ENCODE results near the gene PTPRN.
"Not testable (repeated sequence)": the region's sequence is repeated elsewhere in the genome, so short reads cannot be mapped to it uniquely, and the experiment has no call there.

The PTPRN gene

DNA sequence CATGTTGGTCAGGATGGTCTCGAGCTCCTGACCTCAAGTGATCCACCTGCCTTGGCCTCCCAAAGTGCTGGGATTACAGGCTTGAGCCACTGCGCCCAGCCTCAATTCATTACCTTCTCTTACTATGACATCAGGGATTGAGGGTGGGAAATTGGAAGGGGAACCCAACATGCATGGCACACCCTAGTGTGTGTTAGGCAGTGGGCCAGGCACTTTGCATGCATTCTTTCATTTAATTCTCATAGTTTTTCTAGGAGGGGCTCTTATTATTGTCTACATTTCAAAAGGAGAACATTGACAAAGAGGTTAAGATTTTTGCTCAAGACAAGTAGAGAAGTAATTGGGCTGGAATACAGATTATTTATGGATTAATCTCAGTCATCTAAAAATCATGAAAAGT is 40.9 kb downstream of the PTPRN start:
- H3K36me3 ChIP-seq = no peaks in the 10 kb centered on the region
- TF ChIP-seq CTCF (IDR thresholded peaks at IDR 0.05; ENCODE audit: low read depth, low read length) = no peak
- no peaks in the 10 kb centered on the region; the same call in 1 of the 2 replicates for H3K27me3 ChIP-seq
- no peaks in the 10 kb centered on the region for H3K9me3 ChIP-seq
- H3K4me3 ChIP-seq (ENCODE audit: low read depth, low read length) = no peak overlapping the region
- DNase-seq = no peak
- H3K4me1 ChIP-seq = peaks cover 13% of the 10 kb centered on the region

DNA sequence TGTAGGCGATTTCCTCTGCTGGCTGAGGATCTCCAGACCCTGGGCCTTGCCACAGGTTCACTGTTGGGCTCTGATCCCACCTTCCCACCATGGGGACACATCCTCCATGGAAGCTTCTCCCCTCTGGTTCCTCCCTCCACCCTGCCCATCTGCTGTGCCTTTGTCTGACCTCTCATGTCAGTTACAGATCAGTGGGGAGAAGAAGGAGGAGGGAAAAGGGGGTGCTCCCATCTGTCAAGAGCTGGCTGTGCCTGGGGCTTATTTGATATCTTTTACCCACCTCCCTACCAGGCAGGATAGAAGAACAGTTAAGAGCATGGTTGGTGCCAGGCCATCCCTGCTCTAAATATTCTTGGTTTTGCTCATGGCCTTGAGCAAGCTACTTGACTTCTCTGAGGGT is 42.3 kb downstream of the PTPRN start:
- no peaks in the 10 kb centered on the region for H3K9me3 ChIP-seq
- no peaks in the 10 kb centered on the region; the same call in 1 of the 2 replicates for H3K27me3 ChIP-seq
- peaks cover 13% of the 10 kb centered on the region for H3K4me1 ChIP-seq
- TF ChIP-seq CTCF (IDR thresholded peaks at IDR 0.05; ENCODE audit: low read depth, low read length) = no peak
- H3K36me3 ChIP-seq = no peaks in the 10 kb centered on the region
- H3K4me3 ChIP-seq (ENCODE audit: low read depth, low read length) = no peak overlapping the region
- DNase-seq = no peak

GRCh38 chr2:219266232-219266631 is 43.0 kb downstream of the PTPRN start:
- no peak overlapping the region for H3K4me3 ChIP-seq (ENCODE audit: low read depth, low read length)
- H3K9me3 ChIP-seq = no peaks in the 10 kb centered on the region
- H3K4me1 ChIP-seq = peaks cover 13% of the 10 kb centered on the region
- no peak for DNase-seq
- H3K36me3 ChIP-seq = no peaks in the 10 kb centered on the region
- no peaks in the 10 kb centered on the region; the same call in 1 of the 2 replicates for H3K27me3 ChIP-seq
- no peak for TF ChIP-seq CTCF (IDR thresholded peaks at IDR 0.05; ENCODE audit: low read depth, low read length)

DNA sequence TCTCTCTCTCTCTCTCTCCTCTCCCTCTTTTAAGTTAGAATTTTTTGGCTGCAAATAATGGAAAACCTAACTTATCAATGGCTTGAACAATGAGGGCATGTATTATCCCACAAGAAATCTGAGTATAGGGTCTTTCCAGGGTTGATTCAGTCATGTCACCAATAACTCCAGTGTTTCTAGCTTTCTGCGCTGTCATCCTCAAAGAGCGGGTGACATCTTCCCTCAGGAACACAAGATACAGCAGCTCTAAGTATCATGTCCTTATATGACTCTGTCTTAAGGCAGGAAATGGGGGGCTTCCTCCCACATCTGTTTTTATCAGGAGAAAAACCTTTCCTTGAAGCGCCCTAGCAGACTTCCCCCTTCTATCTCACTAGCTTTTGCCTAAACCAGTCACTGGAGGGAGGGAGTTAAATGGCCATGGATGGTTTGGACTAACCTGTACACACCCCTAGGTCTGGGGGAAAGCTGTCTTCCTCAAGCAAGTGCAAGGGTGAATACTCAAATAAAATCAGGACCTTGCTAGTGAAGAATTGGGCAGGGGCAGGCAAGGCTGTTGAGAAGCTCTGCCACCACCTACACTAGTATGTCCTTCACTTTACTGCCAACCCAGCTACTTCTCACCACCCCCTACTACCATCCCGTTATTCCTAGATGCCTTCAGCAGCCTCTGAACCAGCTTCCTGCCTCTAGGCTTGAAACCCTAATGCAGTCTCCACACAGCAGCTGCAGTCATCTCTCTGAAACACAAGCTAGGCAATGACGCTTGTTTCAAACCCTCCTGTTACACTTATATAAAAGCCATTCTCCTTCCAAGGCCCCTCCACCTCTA is 48.0 kb downstream of the PTPRN start:
- DNase-seq = no peak
- no peak for TF ChIP-seq CTCF (IDR thresholded peaks at IDR 0.05; ENCODE audit: low read depth, low read length)
- Histone ChIP-seq H3K27me3 (peaks cover 3% of the 10 kb centered on the region), H3K4me3 (ENCODE audit: low read depth, low read length) (no peak overlapping the region), H3K4me1 (peaks cover 5% of the 10 kb centered on the region; the same call in 1 of the 2 replicates), H3K9me3 (no peaks in the 10 kb centered on the region), H3K36me3 (no peaks in the 10 kb centered on the region)

GRCh38 chr2:219258942-219259341 is 50.3 kb downstream of the PTPRN start:
- H3K4me1 ChIP-seq; H3K9me3 ChIP-seq; H3K36me3 ChIP-seq; DNase-seq; H3K4me3 ChIP-seq (ENCODE audit: low read depth, low read length): not testable (repeated sequence)
- peaks cover 26% of the 10 kb centered on the region for H3K27me3 ChIP-seq

DNA sequence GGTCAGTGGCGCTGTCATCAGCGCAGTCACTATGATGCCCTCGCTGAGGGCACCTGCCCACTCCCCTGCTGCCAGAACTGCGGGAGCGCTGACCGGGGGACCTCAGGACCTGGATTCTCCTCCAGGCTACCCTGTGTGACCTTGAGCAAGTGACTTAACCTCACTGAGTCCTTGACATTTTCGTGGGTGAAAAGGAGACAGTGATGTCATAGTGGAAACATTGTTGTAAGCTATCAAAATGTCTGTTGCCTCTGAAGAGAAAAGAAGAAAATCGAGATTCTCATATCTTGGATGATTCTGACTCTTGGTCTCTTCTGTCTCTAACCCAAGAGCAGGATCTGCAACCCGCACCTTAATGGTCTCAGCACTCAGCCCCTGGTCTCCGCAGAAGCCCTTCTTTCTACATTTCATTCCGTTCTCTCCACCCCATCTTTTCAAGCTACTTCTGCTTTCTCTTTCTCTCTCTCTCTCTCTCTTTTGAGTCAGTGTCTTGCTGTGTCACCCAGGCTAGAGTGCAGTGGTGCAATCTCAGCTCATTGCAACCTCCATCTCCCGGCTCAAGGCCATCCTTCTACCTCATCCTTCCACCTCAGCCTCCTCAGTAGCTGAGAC is 54.5 kb downstream of the PTPRN start:
- DNase-seq = no peak
- no peak for TF ChIP-seq CTCF (IDR thresholded peaks at IDR 0.05; ENCODE audit: low read depth, low read length)
- peaks cover 48% of the 10 kb centered on the region for H3K27me3 ChIP-seq
- H3K4me1 ChIP-seq = peaks cover 6% of the 10 kb centered on the region
- H3K9me3 ChIP-seq = no peaks in the 10 kb centered on the region
- peak overlapping the region; percentile 60 for H3K4me3 ChIP-seq (ENCODE audit: low read depth, low read length)
- no peaks in the 10 kb centered on the region for H3K36me3 ChIP-seq
